ENCODE results near the gene TCAIM. TPM values are rescaled to one million over a fixed set of nuclear protein-coding genes. Genes with fewer than 3 reads are reported as not detected.
"Not testable (repeated sequence)": the region's sequence is repeated elsewhere in the genome, so short reads cannot be mapped to it uniquely, and the experiment has no call there.

The TCAIM gene
- total RNA-seq, 1 donor from 2014 or later = 43.4 TPM

DNA sequence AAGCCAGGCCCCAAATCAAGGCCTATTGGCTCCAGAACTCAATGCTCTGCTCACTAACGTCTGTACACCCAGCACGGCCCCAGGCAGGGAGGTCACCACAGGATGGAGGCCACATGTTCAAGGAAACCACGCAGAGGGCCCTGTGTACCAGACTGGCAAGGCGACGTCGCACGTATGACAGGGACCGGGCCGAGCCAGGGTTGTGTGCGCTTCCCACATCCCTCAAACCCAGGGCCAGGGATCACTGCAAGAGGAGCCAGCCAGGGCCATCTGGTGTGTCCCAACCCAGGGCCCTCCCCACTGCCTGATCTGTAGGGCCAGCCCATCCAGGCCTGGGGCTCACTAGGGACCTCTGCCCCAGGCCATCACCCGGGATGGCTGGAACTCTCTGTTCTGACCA lies 76.9 kb downstream of the TCAIM start:
- DNase-seq = no peak

DNA sequence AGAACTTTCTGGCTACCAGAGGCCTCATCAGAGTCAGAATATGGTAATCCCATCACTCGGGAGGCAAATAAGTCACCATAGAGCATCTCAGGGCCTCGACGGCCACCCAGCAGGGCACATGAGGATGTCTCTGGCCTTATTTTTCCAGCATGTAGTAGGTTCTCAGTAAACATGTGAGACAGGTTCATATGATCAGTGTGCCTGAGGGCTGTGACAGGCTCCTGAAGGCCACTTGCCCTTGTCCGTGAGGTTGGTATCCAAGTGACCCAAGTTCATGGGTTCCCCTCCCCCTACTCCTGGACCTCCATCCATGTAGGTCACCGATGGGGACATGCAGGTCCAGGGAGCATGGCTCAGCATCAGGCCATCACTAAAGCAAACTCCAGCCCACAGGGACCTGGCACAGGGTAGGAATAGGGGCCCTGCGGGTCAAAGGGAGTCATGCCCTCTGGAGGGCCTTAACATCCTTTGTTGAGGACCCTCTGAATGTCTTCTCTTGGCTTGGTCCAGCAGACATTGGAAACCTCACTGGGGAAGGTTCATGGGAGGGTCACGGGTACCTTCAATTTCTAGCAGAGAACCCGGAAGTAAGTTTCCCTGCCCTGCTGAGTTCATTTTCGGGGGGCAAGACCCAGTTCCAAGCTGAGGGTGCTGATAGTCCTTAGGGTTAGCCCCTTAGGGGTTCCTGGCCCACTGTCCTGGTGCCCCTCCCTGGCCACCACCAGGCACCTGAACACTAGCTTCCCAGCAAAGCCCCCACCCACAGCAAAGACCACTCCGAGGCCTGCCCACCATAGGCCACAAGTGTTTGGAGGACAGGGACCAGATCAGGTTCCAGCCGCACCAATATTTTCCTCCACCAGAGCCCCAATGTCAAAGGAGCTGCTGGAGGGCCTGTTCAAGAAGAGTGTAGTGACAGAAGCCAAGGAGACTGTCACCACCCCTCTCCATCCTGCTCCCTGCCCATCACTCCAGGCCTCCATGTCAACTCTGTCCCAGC lies 77.8 kb downstream of the TCAIM start:
- DNase-seq = no peak

DNA sequence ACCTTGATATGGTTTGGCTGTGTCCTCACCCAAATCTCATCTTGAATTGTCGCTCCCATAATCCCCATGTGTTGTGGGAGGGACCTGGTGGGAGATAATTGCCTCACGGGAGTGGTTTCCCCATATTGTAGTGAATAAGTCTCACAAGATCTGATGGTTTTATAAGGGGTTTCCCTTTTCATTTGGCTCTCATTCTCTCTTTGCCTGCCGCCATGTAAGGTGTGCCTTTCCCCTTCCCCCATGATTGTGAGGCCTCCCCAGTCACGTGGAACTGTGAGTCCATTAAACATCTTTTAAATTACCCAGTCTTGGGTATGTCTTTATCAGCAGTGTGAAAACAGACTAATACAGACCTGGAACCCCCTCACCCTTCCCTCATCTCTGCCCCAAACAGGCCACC lies 79.6 kb downstream of the TCAIM start:
- not testable (repeated sequence) for DNase-seq

GRCh38 chr3:44418549-44418948 lies 80.0 kb downstream of the TCAIM start:
- no peak for DNase-seq

GRCh38 chr3:44419116-44419922 lies 80.8 kb downstream of the TCAIM start:
- no peak for DNase-seq

GRCh38 chr3:44419923-44420650 lies 81.5 kb downstream of the TCAIM start:
- DNase-seq = no peak

- DNase-seq = no peak
Measured at GRCh38 chr3:44420676-44421075, 82.1 kb downstream of the TCAIM start.

- no peak for DNase-seq
Measured at GRCh38 chr3:44421280-44421679, 82.7 kb downstream of the TCAIM start.

- DNase-seq = no peak
Measured at GRCh38 chr3:44424758-44425157, 86.2 kb downstream of the TCAIM start.

- no peak for DNase-seq
Measured at GRCh38 chr3:44427683-44428082, 89.1 kb downstream of the TCAIM start.

GRCh38 chr3:44428910-44429309 lies 90.3 kb downstream of the TCAIM start:
- DNase-seq = no peak

GRCh38 chr3:44429459-44429858 lies 90.9 kb downstream of the TCAIM start:
- DNase-seq = no peak

DNA sequence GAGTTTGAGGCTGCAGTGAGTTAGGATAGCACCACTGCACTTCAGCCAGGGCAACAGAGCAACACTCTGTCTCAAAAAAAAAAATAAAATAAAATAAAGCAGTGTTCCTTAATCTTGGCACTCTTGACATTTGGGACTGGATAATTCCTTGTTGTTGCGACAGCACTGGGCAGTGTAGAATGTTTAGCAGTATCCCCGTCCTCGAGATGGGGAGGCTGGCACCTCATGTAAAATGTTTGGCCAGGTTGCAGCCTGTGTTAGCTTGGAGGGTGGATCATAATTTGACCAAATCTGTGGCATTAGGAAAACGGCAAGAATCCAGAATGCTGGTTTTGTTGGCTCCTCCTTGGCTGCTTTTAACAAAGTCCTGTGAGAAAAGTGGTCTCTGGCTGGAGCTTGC lies 91.9 kb downstream of the TCAIM start:
- DNase-seq = no peak

DNA sequence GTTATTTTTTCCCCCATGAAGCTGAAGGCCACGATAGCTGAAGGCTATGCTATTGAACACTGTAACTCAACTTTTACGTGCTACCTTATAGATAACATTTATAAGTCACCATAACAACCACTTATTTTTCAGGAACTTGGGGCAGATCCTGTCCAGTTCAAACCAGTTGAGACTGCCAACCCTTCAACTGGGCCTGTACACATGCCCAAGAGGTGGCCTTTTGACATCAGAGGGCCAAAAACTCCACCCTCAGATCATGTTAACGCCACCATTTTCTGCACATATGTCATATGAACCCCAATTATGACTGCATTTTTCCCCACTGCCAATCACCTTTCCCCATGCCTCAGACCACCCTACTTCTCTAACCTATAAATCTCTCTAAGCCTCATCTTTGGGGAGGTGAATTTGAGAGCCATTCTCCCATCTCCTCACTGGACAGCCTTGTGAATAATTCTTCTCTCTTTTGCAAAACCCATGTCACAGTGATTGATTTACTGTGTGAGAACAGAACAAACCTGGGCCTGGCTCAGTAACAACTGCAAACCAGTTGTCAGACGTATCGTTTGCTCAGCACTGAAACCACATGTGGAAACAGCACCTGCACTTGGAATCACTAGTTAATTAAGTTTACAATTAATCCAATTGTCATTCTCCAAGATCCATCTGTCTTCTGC lies 96.4 kb downstream of the TCAIM start:
- DNase-seq = no peak

DNA sequence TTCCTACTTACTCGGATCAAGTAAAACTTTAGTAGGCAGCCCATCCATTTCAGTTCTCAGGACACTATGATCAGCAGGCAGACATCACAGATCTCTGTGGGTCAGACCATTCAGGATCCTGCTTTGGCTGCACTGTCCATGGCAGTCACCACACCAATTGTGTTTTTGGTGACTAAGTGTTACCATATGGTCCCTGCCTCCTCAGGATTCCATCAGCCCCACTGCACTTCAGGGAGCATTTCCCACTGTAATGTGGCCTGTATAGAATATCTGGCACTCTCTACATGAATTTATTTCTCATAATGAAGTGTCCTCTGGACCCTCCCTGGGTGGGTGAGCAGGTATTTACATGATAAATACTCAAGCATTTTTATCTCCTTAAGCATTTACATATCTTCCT lies 97.6 kb downstream of the TCAIM start:
- no peak for DNase-seq

DNA sequence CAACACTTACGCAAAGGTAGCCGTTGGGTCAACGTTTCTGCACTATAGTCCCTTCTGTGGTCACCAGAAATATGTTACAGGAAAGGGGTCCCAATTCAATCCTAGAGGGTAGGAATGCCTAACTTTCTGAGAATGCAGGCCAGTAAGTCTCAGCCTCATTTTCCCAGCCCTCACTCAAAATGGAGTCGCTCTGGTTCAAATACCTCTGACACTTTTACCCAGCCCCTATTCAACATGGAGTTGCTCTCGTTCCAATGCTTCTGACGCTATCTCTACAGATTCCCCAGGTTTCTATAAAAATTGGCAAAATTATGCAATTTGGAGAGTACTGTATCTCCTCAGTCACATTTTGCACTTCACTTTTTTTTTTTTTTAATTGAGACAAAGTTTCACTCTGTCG lies 99.2 kb downstream of the TCAIM start:
- DNase-seq = no peak

DNA sequence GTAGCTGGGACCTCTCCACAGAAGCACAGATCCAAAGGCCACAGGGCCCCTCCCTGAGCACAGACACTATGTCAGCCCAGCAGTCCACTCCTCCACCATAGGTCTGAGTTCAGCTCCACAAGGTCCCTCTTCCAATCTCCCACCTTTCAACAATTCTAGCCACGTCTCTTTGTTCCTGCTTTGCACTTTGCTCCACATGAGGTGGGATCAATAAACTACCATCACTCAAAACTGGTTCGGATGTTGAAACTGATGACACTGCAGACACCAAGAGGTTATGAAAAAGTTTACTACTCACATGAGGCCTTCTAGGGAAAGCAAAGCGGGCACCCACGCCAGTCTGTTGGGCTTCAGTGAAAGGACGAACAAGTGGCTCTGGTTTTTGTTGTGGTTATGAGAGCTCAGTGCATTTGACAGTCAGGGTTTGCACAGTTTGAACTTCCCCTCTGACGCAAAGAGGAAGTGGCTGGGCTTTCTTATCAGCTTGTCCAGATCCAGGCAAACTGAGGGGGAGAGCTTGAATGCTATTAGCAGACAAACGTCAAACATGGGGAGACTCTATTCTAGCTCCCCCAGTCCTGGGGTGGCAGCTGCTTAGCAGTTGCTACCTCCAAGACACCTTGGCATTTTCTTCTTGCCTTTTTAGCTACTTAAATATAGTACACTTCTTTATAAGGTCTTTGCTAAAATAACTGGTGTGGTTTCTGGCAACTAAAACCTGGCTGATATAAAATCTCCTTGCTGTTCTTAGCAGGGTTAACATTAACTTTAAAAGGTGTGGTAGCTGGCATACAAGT lies 101.1 kb downstream of the TCAIM start:
- DNase-seq = peak; percentile 46

- DNase-seq = no peak
Measured at GRCh38 chr3:44442596-44443309, 104.2 kb downstream of the TCAIM start.

- no peak for DNase-seq
Measured at GRCh38 chr3:44444437-44444836, 105.9 kb downstream of the TCAIM start.
